ENCODE data around the gene ACTN1.
"Not testable (repeated sequence)": the region's sequence is repeated elsewhere in the genome, so short reads cannot be mapped to it uniquely, and the experiment has no call there.

ACTN1 gene

GRCh38 chr14:68975667-68976066 lies 3.4 kb downstream of the ACTN1 start:
- Histone ChIP-seq H3K18ac (ENCODE audit: low read length) (no peak overlapping the region), H3K4ac (ENCODE audit: low read depth, low read length) (peak overlapping the region; percentile 91), H3K9me3 (ENCODE audit: insufficient read depth, low read depth, low read length) (no peaks in the 10 kb centered on the region), H2AFZ (ENCODE audit: insufficient read depth, low read length, poor library complexity) (no peak overlapping the region), H3K4me1 (ENCODE audit: control insufficient read depth in 1 of 2, insufficient read depth in 2 of 2, low read length in 2 of 2) (peaks cover 42 to 52% of the 10 kb centered on the region in 2 experiments), H3K4me2 (ENCODE audit: low read length) (peak overlapping the region; percentile 59), H3K9ac (ENCODE audit: low read length) (no peak overlapping the region), H2BK120ac (ENCODE audit: insufficient read depth, low read length, poor library complexity) (no peak overlapping the region), H3K4me3 (ENCODE audit: low read depth, low read length) (no peak overlapping the region), H3K36me3 (ENCODE audit: control insufficient read depth in 1 of 2, insufficient read depth in 2 of 2, low read length in 2 of 2) (peaks cover 41 to 51% of the 10 kb centered on the region in 2 experiments), H4K12ac (ENCODE audit: low read depth, low read length) (no peak overlapping the region), H3K14ac (ENCODE audit: low read length) (no peak overlapping the region), H3K27ac (ENCODE audit: low read depth, low read length) (peak overlapping the region; percentile 37), H3K27me3 (ENCODE audit: insufficient read depth, low read length) (no peaks in the 10 kb centered on the region), H3K79me2 (ENCODE audit: control insufficient read depth, insufficient read depth, low read length, poor library complexity) (peaks cover 72% of the 10 kb centered on the region), H4K8ac (ENCODE audit: low read depth, low read length) (no peak overlapping the region), H2BK5ac (ENCODE audit: low read depth, low read length, poor library complexity) (peak overlapping the region; percentile 18), H2BK12ac (ENCODE audit: low read length) (no peak overlapping the region), H4K91ac (ENCODE audit: low read depth, low read length) (no peak overlapping the region), H3K23ac (ENCODE audit: low read length) (no peak overlapping the region), H2AK5ac (ENCODE audit: low read length) (no peak overlapping the region), H3K79me1 (ENCODE audit: low read length) (peaks cover 31% of the 10 kb centered on the region)
- no CpG with 5 or more reads among the region's 7 CpGs for WGBS (ENCODE audit: extremely low coverage, insufficient coverage, insufficient read length)
- peak; percentile 46 to 64 for DNase-seq

DNA sequence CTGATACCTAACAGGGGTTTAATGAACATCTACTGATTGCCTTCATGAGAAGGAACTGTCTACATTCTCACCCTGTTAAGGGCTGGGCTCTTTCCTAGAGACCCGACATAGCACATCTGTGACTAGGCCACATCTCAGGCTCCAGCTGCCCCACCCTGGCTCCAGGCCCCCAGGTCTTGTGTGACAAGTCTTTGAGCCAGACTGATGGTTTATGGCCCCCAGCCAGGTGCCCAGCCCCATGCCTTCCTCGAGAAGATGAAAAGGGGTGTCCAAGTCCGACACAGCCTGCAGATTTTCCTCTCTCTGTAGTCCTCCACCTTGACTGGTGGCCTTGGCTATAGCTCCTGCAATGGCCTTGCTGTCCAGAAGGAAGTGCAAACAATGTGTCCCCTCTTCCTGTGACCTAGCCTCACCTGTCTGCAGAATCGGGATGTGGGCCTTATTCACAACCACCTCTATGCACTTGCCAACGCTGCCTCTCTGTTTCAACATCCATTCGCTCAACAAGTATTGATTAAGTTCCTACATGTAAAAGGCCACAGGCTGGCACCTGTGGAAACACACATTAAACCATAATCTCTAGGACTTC lies 4.2 kb downstream of the ACTN1 start:
- Histone ChIP-seq H2AK5ac (ENCODE audit: low read length) (no peak overlapping the region), H3K4me2 (ENCODE audit: low read length) (peak overlapping the region; percentile 10), H3K4ac (ENCODE audit: low read depth, low read length) (peak overlapping the region; percentile 91), H2BK5ac (ENCODE audit: low read depth, low read length, poor library complexity) (no peak overlapping the region), H3K18ac (ENCODE audit: low read length) (peak overlapping the region; percentile 42), H3K4me1 (ENCODE audit: control insufficient read depth in 1 of 2, insufficient read depth in 2 of 2, low read length in 2 of 2) (peaks cover 43 to 52% of the 10 kb centered on the region in 2 experiments), H3K23ac (ENCODE audit: low read length) (no peak overlapping the region), H4K12ac (ENCODE audit: low read depth, low read length) (no peak overlapping the region), H3K79me2 (ENCODE audit: control insufficient read depth, insufficient read depth, low read length, poor library complexity) (peaks cover 78% of the 10 kb centered on the region), H2AFZ (ENCODE audit: insufficient read depth, low read length, poor library complexity) (no peak overlapping the region), H3K36me3 (ENCODE audit: control insufficient read depth in 1 of 2, insufficient read depth in 2 of 2, low read length in 2 of 2) (peaks cover 41 to 53% of the 10 kb centered on the region in 2 experiments), H3K79me1 (ENCODE audit: low read length) (peaks cover 30% of the 10 kb centered on the region), H2BK120ac (ENCODE audit: insufficient read depth, low read length, poor library complexity) (no peak overlapping the region), H3K14ac (ENCODE audit: low read length) (peak overlapping the region; percentile 12), H4K8ac (ENCODE audit: low read depth, low read length) (no peak overlapping the region), H3K4me3 (ENCODE audit: low read depth, low read length) (no peak overlapping the region), H3K27ac (ENCODE audit: low read depth, low read length) (peak overlapping the region; percentile 24), H2BK12ac (ENCODE audit: low read length) (no peak overlapping the region), H3K9me3 (ENCODE audit: insufficient read depth, low read depth, low read length) (no peaks in the 10 kb centered on the region), H3K9ac (ENCODE audit: low read length) (no peak overlapping the region), H3K27me3 (ENCODE audit: insufficient read depth, low read length) (no peaks in the 10 kb centered on the region), H4K91ac (ENCODE audit: low read depth, low read length) (no peak overlapping the region)
- no CpG with 5 or more reads among the region's 6 CpGs for whole genome bisulfite sequencing (ENCODE audit: extremely low coverage, insufficient coverage, insufficient read length)
- no peak for DNase-seq

GRCh38 chr14:68973639-68974038 lies 5.5 kb downstream of the ACTN1 start:
- WGBS (ENCODE audit: extremely low coverage, insufficient coverage, insufficient read length), result no CpG with 5 or more reads among the region's 5 CpGs
- Histone ChIP-seq H2BK12ac (ENCODE audit: low read length) (no peak overlapping the region), H3K4me3 (ENCODE audit: low read depth, low read length) (no peak overlapping the region), H3K18ac (ENCODE audit: low read length) (no peak overlapping the region), H4K91ac (ENCODE audit: low read depth, low read length) (no peak overlapping the region), H3K14ac (ENCODE audit: low read length) (no peak overlapping the region), H3K9ac (ENCODE audit: low read length) (no peak overlapping the region), H3K79me2 (ENCODE audit: control insufficient read depth, insufficient read depth, low read length, poor library complexity) (peaks cover 83% of the 10 kb centered on the region), H4K12ac (ENCODE audit: low read depth, low read length) (no peak overlapping the region), H3K79me1 (ENCODE audit: low read length) (peaks cover 25% of the 10 kb centered on the region), H2AK5ac (ENCODE audit: low read length) (no peak overlapping the region), H4K8ac (ENCODE audit: low read depth, low read length) (no peak overlapping the region), H3K23ac (ENCODE audit: low read length) (no peak overlapping the region), H3K27ac (ENCODE audit: low read depth, low read length) (no peak overlapping the region), H2BK120ac (ENCODE audit: insufficient read depth, low read length, poor library complexity) (no peak overlapping the region), H3K4ac (ENCODE audit: low read depth, low read length) (peak overlapping the region; percentile 93), H3K36me3 (ENCODE audit: control insufficient read depth in 1 of 2, insufficient read depth in 2 of 2, low read length in 2 of 2) (peaks cover 47 to 56% of the 10 kb centered on the region in 2 experiments), H2BK5ac (ENCODE audit: low read depth, low read length, poor library complexity) (no peak overlapping the region), H3K4me1 (ENCODE audit: control insufficient read depth in 1 of 2, insufficient read depth in 2 of 2, low read length in 2 of 2) (peaks cover 49 to 63% of the 10 kb centered on the region in 2 experiments), H2AFZ (ENCODE audit: insufficient read depth, low read length, poor library complexity) (no peak overlapping the region), H3K27me3 (ENCODE audit: insufficient read depth, low read length) (no peaks in the 10 kb centered on the region), H3K4me2 (ENCODE audit: low read length) (no peak overlapping the region), H3K9me3 (ENCODE audit: insufficient read depth, low read depth, low read length) (no peaks in the 10 kb centered on the region)
- DNase-seq, result no peak

- not testable (repeated sequence) for H2BK12ac ChIP-seq (ENCODE audit: low read length); H3K27me3 ChIP-seq (ENCODE audit: insufficient read depth, low read length); H3K27ac ChIP-seq (ENCODE audit: low read depth, low read length); H2AK5ac ChIP-seq (ENCODE audit: low read length); H2AFZ ChIP-seq (ENCODE audit: insufficient read depth, low read length, poor library complexity); H4K12ac ChIP-seq (ENCODE audit: low read depth, low read length); H4K8ac ChIP-seq (ENCODE audit: low read depth, low read length); H3K9me3 ChIP-seq (ENCODE audit: insufficient read depth, low read depth, low read length); H3K4me2 ChIP-seq (ENCODE audit: low read length); H2BK5ac ChIP-seq (ENCODE audit: low read depth, low read length, poor library complexity); H3K18ac ChIP-seq (ENCODE audit: low read length); H3K9ac ChIP-seq (ENCODE audit: low read length); H4K91ac ChIP-seq (ENCODE audit: low read depth, low read length); H2BK120ac ChIP-seq (ENCODE audit: insufficient read depth, low read length, poor library complexity); H3K4me3 ChIP-seq (ENCODE audit: low read depth, low read length); H3K14ac ChIP-seq (ENCODE audit: low read length); DNase-seq; H3K23ac ChIP-seq (ENCODE audit: low read length)
- peak overlapping the region; percentile 93 for H3K4ac ChIP-seq (ENCODE audit: low read depth, low read length)
- no CpG with 5 or more reads among the region's 6 CpGs for WGBS (ENCODE audit: extremely low coverage, insufficient coverage, insufficient read length)
- H3K79me2 ChIP-seq (ENCODE audit: control insufficient read depth, insufficient read depth, low read length, poor library complexity), result peaks cover 81% of the 10 kb centered on the region
- H3K79me1 ChIP-seq (ENCODE audit: low read length), result peaks cover 22% of the 10 kb centered on the region
- H3K36me3 ChIP-seq (ENCODE audit: control insufficient read depth in 1 of 2, insufficient read depth in 2 of 2, low read length in 2 of 2), result peaks cover 48 to 59% of the 10 kb centered on the region in 2 experiments
- peaks cover 52 to 64% of the 10 kb centered on the region in 2 experiments for H3K4me1 ChIP-seq (ENCODE audit: control insufficient read depth in 1 of 2, insufficient read depth in 2 of 2, low read length in 2 of 2)
Measured at GRCh38 chr14:68973219-68973565, 5.9 kb downstream of the ACTN1 start.
